D721Med (cell line): Measurements from ENCODE around the gene HOXB4.
"Not testable (repeated sequence)": the region's sequence is repeated elsewhere in the genome, so short reads cannot be mapped to it uniquely, and the experiment has no call there.

Experiments
- DNase-seq: peaks from one replicate; pipeline ENCODE4 v3.0.0; 2011; ENCODE audit warnings: low spot score; ENCODE audit not compliant: insufficient read length
- FAIRE-seq: peaks from 2 replicates; lab custom pipeline; 2011; peaks lifted over from hg19 to GRCh38; lab: Jason Lieb, UNC
- CTCF ChIP-seq: IDR thresholded peaks from 2 replicates; pipeline ENCODE4 v1.5.1; 2012; ENCODE audit warnings: mild to moderate bottlenecking, control low read depth; ENCODE audit not compliant: insufficient read depth; ENCODE audit errors: missing control alignments

Gene HOXB4

GRCh38 chr17:48542114-48542656, 36.0 kb downstream of the HOXB4 start:
- FAIRE-seq: no peak
- no peak for DNase-seq

GRCh38 chr17:48541577-48542113, 36.5 kb downstream of the HOXB4 start:
- DNase-seq: no peak
- FAIRE-seq: no peak
- no peak for TF ChIP-seq CTCF

More at GRCh38 chr17:48542114-48542656, 36.0 kb downstream of the HOXB4 start:
- TF ChIP-seq CTCF: no peak

- DNase-seq: no peak
- no peak for TF ChIP-seq CTCF
- no peak for FAIRE-seq
Measured at GRCh38 chr17:48541036-48541576, 37.0 kb downstream of the HOXB4 start.

GRCh38 chr17:48540213-48540612, 37.9 kb downstream of the HOXB4 start:
- DNase-seq: no peak
- no peak for FAIRE-seq
- no peak for TF ChIP-seq CTCF

GRCh38 chr17:48539177-48539576, 39.0 kb downstream of the HOXB4 start:
- FAIRE-seq (no peak), DNase-seq (no peak)
- no peak for TF ChIP-seq CTCF

GRCh38 chr17:48537316-48537715, 40.8 kb downstream of the HOXB4 start:
- DNase-seq (no peak), FAIRE-seq (no peak)
- no peak for TF ChIP-seq CTCF

GRCh38 chr17:48535793-48536559, 42.2 kb downstream of the HOXB4 start:
- not testable (repeated sequence) for FAIRE-seq, DNase-seq
